Amniotic stem cell (primary cell): ENCODE measurements around the gene KCNQ5.
"Not testable (repeated sequence)": the region's sequence is repeated elsewhere in the genome, so short reads cannot be mapped to it uniquely, and the experiment has no call there.

Experiments
- DNase-seq: peaks from one replicate; lab custom pipeline; 2025; lab: John Stamatoyannopoulos, UW

The KCNQ5 gene

DNA sequence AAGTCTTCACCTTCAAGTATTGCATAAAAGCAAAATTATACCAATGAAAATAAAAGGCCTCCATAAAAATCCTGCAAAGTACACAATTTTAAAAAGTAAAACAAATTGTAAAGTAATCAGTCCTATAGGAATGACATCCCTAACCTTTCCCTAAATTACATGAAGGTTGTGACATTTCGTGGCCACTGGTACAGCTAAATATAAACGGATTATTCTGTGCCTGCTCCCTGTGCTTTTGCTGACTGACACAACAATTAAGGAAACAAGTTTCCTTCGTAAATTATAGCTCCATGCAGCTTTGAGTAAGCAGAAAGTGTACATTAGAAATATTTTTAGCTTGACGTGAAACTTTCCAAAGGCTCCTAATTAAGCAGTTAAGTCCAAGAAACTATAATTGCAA is 222.8 kb downstream of the KCNQ5 start:
- no peak for DNase-seq

GRCh38 chr6:72849346-72849745 is 227.5 kb downstream of the KCNQ5 start:
- no peak for DNase-seq

DNA sequence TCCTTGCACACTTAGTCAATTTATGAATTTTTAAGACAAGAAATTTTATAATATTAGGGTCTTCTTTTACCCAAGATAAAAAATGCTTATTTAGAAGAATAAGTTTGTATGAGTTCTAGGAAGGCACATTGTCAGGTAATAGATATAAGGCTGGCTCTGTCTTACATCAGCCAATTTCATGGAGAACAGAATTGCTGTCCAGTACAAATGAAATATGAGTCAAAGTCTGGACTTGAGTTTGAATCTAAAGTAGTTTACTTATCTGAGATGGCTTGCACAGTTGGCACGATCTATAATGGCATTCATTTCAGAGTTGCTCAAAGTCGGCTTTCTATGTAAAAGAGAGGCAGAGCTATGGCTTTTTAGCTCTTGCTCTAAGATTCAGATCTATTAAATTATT is 228.2 kb downstream of the KCNQ5 start:
- DNase-seq, result no peak

- DNase-seq, result no peak
These were observed 228.6 kb downstream of the KCNQ5 start for GRCh38 chr6:72850469-72850868.

DNA sequence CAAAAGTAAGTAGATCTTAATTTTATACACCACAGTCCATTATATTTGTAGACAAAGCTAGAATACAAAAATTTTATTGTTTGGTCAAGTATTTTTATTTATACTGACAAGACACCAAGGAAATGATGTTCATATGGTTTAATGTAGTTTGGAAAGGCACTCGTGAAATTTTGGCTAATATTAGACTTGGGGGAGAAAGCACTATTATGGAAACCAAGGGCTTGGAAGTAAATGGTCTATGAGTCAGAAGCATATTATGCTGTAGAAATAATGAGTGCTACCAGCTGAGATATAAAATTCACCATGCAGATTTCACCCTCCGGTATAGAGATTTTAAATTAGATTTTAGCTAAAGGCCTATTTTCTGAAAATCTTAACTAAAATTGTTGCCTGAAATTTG is 233.6 kb downstream of the KCNQ5 start:
- no peak for DNase-seq

DNA sequence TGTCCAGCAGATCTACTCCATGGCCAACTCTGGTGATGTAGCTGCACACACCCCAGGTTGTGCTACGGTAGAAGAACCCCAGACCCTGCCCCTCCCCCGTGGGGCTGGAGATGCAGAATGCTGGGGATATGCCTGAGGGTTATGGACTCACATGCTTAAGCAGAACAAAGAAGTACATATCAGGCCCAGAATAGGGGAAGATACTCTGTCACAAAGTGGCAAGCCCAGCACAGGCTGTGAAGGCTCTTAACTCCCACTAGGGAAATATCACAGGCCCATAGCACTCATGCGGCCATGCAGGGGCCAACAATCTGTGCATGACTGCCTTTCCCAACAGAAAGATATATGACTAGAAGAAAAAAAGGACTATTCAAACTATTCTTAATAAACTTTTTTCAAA is 234.9 kb downstream of the KCNQ5 start:
- no peak for DNase-seq

DNA sequence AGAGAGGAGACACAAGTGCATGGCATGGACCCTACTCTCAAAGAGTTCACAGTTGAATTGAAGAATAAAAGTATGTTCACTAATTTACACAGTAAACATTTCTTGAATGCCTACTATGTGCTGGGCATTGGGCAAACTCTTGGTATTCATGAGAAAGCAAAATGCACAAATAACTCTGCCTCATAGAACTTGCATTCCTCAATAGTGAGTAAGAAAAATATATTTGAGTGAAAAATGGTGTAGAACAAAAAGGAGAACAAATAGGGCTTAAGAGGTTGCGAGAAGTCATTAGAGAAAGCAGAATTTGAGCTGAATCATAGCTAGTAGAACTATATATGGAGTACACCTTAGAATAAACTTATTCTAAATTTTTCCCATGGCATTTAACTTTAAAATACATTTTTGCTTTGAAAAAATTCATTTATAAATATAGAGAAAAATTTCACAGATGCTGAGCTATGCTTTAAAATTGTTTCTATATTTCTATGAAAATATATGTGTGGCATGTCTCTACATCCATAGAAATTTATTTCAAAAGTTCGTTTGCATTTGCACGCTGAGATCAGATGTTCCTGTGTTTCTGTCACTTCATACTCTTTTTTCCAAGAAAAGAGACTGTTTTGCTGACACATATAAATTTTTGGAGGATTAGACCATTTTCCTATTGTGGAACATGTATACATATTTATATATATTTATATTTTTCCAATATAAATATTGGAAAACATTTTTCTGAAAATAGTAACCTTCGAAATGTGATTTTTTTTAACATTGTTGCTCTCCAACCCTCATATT is 236.1 kb downstream of the KCNQ5 start:
- DNase-seq, result no peak

DNA sequence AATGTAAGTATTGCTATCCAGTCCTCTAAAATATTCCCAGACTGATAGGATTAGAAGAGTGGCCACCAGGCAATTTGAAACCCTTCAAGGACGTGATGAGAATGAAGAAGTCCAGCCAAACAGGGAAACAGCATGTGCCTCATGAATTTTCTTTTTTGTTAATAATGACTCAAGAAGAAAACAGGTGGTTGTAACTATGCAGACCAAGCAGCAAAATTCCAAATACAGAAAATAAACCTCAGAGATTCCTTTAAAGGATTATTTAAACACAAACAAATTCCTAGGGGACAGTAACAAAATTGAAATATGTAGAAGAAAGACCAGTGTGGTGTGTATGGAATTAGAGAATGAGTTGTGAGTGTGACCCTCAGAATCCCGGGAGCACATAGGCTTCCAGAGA is 239.2 kb downstream of the KCNQ5 start:
- no peak for DNase-seq

DNA sequence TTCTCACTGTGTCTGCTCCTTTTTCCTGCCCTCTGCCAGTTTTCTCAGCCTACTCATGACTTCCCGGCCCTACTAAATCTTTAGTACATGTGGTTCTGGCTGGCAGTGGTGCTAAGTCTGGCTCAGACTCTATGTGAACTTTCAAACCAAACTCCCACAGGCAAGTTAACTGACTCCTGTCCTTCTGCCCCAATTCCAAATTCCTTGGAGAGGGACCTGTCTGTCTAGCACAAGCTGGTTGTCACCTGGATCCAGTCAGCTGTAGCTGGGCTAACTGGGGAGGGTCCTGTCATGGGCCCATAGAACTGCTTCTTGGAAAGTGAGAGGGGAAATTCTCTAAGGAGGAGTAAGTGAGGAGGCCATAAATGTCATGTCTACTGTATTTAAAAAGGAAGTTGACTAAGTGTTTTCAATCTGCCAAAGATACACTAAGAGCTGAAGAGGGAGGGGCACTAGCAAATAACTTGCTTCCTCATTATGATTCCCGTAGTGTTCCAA is 240.1 kb downstream of the KCNQ5 start:
- no peak for DNase-seq

GRCh38 chr6:72863131-72863530 is 241.3 kb downstream of the KCNQ5 start:
- no peak for DNase-seq

DNA sequence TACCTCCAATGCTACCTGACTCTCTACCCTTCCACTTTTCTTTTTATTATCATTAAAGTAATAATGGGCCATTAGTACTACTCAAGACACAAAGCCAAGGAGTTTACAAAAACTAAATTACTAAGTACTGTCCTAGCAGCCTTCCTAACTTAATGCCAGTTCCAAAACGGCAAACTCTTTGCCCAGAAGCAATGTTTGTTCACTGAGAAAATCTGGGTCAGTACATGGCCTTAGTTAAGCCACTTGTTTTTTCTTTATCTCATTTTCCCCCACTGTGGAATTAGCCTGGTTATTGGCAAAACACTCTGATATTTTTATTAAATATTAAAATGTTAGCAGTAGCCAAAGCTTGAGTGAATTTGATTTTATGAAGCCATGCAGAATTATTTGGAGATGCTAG is 242.4 kb downstream of the KCNQ5 start:
- DNase-seq, result no peak

GRCh38 chr6:72864799-72865198 is 242.9 kb downstream of the KCNQ5 start:
- no peak for DNase-seq

DNA sequence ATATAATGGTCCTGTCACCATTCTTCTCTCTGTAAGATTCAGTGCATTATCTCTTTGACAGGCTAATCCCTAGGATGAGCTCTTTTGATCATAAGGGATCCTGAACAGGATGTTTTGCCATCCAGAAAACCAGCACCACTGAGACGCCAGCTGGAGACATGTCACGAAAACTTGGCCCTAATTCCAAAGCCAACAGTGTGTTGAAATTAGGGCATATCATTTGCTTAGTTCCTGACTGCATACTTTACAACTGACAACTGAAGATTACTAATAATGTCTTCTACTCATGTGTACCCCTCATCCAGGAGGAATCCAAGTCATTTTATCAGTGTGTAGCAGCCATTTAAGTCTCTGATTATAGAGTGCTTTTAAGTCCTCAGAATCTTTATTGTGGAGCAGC is 243.6 kb downstream of the KCNQ5 start:
- DNase-seq, result no peak

- DNase-seq, result no peak
These were observed 247.8 kb downstream of the KCNQ5 start for GRCh38 chr6:72869621-72870020.

GRCh38 chr6:72873433-72873832 is 251.6 kb downstream of the KCNQ5 start:
- DNase-seq, result no peak

- no peak for DNase-seq
These were observed 254.4 kb downstream of the KCNQ5 start for GRCh38 chr6:72876256-72876655.

GRCh38 chr6:72886170-72886569 is 264.3 kb downstream of the KCNQ5 start:
- DNase-seq, result no peak

DNA sequence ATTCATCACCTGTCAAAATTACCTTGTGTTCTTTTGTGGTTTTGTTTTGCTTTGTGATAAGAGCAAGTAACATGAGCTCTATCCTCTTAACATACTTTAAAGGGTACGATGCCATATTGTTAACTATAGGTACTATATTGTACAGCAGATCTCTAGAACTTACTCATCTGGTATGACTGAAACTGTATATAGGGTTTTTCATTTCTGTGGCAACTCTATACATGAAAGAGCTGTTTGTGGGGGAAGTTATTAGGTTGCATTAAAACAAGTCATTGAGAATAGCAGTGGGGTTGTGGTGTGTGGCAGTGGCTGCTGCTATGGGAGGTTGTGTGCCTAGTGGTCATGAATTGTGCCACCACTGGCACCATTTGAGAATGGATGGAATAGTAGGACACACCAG is 268.4 kb downstream of the KCNQ5 start:
- DNase-seq, result no peak

DNA sequence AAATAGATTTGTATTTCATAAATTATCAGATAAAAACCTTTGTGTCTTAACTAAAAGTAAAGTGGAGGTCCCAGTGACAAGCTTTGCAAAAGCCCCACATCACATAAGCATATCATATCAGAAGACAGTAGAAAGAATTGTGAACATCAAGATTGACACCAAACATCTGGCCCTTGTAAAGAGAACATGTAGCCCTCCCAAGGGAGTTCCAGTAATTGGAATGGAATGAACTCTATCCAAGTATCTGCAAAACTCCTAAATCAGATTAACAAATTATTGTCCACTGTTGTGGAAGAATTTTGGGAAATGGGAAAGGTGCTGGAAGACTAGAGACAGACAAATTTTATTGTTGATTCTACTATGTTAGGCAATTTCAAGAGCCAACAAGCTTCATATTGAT is 268.8 kb downstream of the KCNQ5 start:
- no peak for DNase-seq

- DNase-seq, result no peak
These were observed 271.0 kb downstream of the KCNQ5 start for GRCh38 chr6:72892901-72893300.

- DNase-seq, result no peak
These were observed 272.2 kb downstream of the KCNQ5 start for GRCh38 chr6:72894091-72894490.

- DNase-seq, result not testable (repeated sequence)
These were observed 276.4 kb downstream of the KCNQ5 start for GRCh38 chr6:72898313-72898712.

DNA sequence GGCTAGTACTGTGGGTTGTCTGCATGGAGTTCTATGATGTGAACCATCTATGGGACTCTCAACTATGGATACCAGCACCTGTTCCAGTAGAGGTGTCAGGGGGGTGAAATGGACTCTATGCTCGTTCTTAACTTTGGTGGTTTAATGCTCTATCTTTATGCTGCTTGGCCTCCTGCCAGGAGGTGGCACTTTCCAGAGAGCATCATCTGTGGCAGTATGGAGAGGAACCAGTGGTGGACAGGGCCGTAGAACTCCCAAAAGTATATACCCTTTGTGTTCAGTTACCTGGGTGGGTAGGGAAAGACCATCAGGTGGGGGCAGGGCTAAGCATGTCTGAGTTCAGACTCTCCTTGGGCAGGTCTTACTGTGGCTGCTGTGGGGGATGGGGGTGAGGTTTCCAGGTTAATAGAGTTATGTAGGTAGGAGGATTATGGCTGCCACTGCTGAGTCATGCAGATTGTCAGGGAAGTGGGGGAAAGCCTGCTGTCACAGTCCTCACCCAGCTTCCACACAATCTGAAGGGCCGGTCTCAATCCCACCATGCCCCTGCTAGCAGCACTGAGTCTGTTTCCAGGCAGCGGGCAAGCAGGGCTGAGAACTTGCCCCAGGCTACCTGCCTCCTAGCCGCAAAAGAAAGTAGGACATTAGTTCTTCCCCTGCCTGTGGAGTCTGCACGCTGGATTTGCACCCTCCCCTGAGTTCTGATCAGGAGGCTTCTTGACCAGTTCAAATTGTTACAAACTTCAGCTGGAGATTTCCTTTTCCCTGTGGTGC is 284.0 kb downstream of the KCNQ5 start:
- no peak for DNase-seq
